GM15510 (cell line): ENCODE measurements around the gene KNSTRN.

Experiments
- POLR2A ChIP-seq: IDR thresholded peaks from 3 replicates; pipeline ENCODE4 v1.6.1; 2011; ENCODE audit warnings: borderline replicate concordance; ENCODE audit not compliant: insufficient read length; ENCODE audit errors: extremely low read depth

KNSTRN gene

GRCh38 chr15:40421246-40422157, 39.0 kb downstream of the KNSTRN start:
- peak; percentile 39 for TF ChIP-seq POLR2A

- TF ChIP-seq POLR2A = no peak
Measured at GRCh38 chr15:40424483-40425115, 42.1 kb downstream of the KNSTRN start.

DNA sequence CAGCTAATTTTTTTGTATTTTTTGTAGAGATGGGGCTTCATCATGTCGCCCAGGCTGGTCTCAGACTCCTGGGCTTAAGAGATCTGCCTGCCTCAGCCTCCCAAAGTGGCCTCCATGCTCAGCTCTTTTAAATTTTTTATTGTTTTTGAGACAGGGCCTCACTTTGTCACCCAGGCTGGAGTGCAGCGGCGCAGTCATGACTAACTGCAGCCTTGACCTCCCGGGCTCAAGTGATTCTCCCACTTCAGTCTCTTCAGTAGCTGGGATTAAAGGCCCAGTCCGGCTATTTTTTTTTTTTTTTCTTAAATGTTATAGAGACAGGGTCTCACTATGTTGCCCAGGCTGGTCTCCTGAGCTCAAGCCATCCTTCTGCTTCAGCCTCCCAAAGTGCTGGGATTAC, 43.2 kb downstream of the KNSTRN start:
- no peak for TF ChIP-seq POLR2A

- no peak for TF ChIP-seq POLR2A
Measured at GRCh38 chr15:40427188-40427587, 44.7 kb downstream of the KNSTRN start.

DNA sequence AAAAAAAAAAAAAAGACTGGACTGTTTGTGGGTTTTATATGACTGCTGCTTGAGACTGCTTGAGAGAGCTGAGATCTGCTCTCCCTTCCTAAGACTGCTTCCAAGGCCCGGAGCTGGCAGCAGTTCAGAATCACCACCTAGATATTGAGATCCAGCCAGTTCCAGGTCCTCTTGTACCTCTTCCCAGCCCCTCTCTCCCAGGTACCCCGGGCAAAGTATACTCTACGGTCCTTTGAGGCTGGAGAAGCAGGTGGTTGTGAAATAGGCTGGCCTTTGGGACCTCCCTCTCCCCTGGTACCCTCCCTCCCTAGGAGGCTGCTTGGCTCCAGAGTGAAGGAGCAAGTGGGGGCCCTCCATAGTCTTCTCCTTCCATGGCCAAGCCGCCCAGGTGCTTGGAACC, 45.7 kb downstream of the KNSTRN start:
- no peak for TF ChIP-seq POLR2A

DNA sequence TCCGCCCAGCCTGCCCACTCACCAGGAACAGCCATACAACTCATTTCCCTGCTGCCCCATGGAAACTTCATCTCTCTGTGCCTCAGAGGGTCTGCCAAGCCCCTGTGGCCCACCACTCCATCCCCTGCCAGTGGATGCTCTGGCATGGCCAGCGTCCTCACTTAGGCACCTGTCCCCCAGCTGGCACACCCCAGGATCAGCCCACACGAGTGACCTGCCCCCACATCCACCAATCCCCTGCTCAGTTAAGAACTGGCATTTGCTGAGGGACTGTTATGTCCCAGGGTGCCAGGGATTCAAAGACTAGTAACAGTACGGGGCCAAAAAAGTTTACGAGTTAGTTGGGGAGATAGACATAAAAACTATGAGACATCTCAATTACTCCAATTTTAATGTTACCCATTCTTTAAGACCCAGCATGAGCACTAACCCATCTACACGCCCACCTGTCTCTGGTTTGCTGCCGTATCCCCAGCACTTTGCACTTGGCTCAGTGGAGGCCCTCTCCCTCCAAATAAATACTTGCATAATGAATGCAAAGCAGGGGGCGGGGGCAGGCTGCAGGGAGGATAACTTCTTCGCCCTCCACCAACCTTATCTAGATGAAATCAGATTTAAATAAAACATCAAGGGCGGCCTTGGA, 46.7 kb downstream of the KNSTRN start:
- TF ChIP-seq POLR2A = no peak

- no peak for TF ChIP-seq POLR2A
Measured at GRCh38 chr15:40430271-40430805, 47.8 kb downstream of the KNSTRN start.

GRCh38 chr15:40435023-40435709, 52.6 kb downstream of the KNSTRN start:
- TF ChIP-seq POLR2A = no peak

- no peak for TF ChIP-seq POLR2A
Measured at GRCh38 chr15:40435710-40436089, 53.2 kb downstream of the KNSTRN start.

GRCh38 chr15:40436116-40436891, 53.8 kb downstream of the KNSTRN start:
- TF ChIP-seq POLR2A = no peak

- no peak for TF ChIP-seq POLR2A
Measured at GRCh38 chr15:40436892-40437751, 54.6 kb downstream of the KNSTRN start.

GRCh38 chr15:40437752-40438687, 55.5 kb downstream of the KNSTRN start:
- TF ChIP-seq POLR2A = no peak
